Tibial artery (tissue), 4 donors: Measurements from ENCODE around the gene NFIB.
A peak's percentile ranks its signal among the peaks of the same experiment; 100 is the strongest.

ENCODE experiments used
- DNase-seq, 2 donors: peaks; one replicate each; pipeline ENCODE4 v3.0.0-alpha.2; 2019
- H3K27ac ChIP-seq, 2 donors: fragments of 200-600 bp; sonication (generic) in 1 of 2; 1 replicate in 1 of 2; 2 replicates in 1 of 2; pipeline ENCODE4 v1.5.1; 2018 to 2019; ENCODE audit warnings: mild to moderate bottlenecking in 1 of 2
- H3K27me3 ChIP-seq, 2 donors: fragments of 200-600 bp; sonication (generic) in 1 of 2; one replicate each; pipeline versions ENCODE4 v1.5.1 to v1.6.0; 2016 to 2019
- H3K36me3 ChIP-seq, 3 donors: fragments of 200-600 bp; sonication (generic) in 2 of 3; one replicate each; pipeline ENCODE4 v1.5.1; 2016 to 2019; ENCODE audit warnings: mild to moderate bottlenecking in 2 of 3
- H3K4me1 ChIP-seq, 4 donors: fragments of 200-600 bp; sonication (generic) in 2 of 4; 1 replicate in 3 of 4; 2 replicates in 1 of 4; pipeline ENCODE4 v1.5.1; 2016 to 2019
- H3K4me3 ChIP-seq, 2 donors: fragments of 200-600 bp; sonication (generic) in 1 of 2; 1 replicate in 1 of 2; 2 replicates in 1 of 2; pipeline ENCODE4 v1.5.1; 2018 to 2019; ENCODE audit warnings: mild to moderate bottlenecking in 2 of 2
- H3K9me3 ChIP-seq, 3 donors: fragments of 200-600 bp; sonication (generic) in 1 of 3; one replicate each; pipeline ENCODE4 v1.5.1; 2016 to 2019
- CTCF ChIP-seq, 2 experiments: fragments of 200-600 bp in 1 of 2; fragments of 450-650 bp in 1 of 2; IDR thresholded peaks; one replicate each; pipeline ENCODE4 v1.5.1; 2017 to 2019; ENCODE audit warnings: antibody characterized with exemption in 2 of 2, mild to moderate bottlenecking in 1 of 2, moderate library complexity in 1 of 2
- intact Hi-C: fragments of 100-400 bp; cut with DNase I; formaldehyde crosslinking; loops from one replicate; pipeline ENCODE4 v1.15.0; 2023; ENCODE audit warnings: low total_unique reads

Gene NFIB

GRCh38 chr9:14350349-14350728, 36.4 kb upstream of the NFIB start:
- intact Hi-C loops, result loop anchor here (5.0 kb wide), 2 partner anchors 38 to 918 kb away; partner anchors contain the start of gene NFIB
- no peak for DNase-seq
- Histone ChIP-seq H3K36me3 (no peaks in the 10 kb centered on the region), H3K4me3 (peak overlapping the region; percentile 60 to 69), H3K27ac (peak overlapping the region; percentile 92 to 94), H3K4me1 (peaks cover 0 to 54% (median 36%) of the 10 kb centered on the region in 4 donors), H3K9me3 (no peaks in the 10 kb centered on the region), H3K27me3 (no peaks in the 10 kb centered on the region)
- TF ChIP-seq CTCF (IDR thresholded peaks at IDR 0.05), result no peak

GRCh38 chr9:14349447-14350348, 35.8 kb upstream of the NFIB start:
- no peak for DNase-seq
- Histone ChIP-seq H3K9me3 (no peaks in the 10 kb centered on the region), H3K36me3 (no peaks in the 10 kb centered on the region), H3K27me3 (no peaks in the 10 kb centered on the region), H3K4me3 (peak overlapping the region; percentile 60 to 69), H3K4me1 (peaks cover 0 to 53% (median 35%) of the 10 kb centered on the region in 4 donors), H3K27ac (peak overlapping the region; percentile 92 to 94)
- TF ChIP-seq CTCF (IDR thresholded peaks at IDR 0.05), result no peak
- intact Hi-C loops, result loop anchor here (5.0 to 10.0 kb wide), 3 partner anchors 37 to 917 kb away; partner anchors contain the start of gene NFIB

GRCh38 chr9:14349146-14349446, 35.2 kb upstream of the NFIB start:
- no peak for DNase-seq
- Histone ChIP-seq H3K9me3 (no peaks in the 10 kb centered on the region), H3K27ac (peak overlapping the region; percentile 92 to 94), H3K27me3 (no peaks in the 10 kb centered on the region), H3K4me1 (peaks cover 0 to 52% (median 35%) of the 10 kb centered on the region in 4 donors), H3K4me3 (peak overlapping the region; percentile 60 to 69), H3K36me3 (no peaks in the 10 kb centered on the region)
- no peak for TF ChIP-seq CTCF (IDR thresholded peaks at IDR 0.05)
- intact Hi-C loops, result loop anchor here (10.0 kb wide), 1 partner anchor 784 kb away; no protein-coding TSS in a partner anchor

GRCh38 chr9:14348373-14349145, 34.6 kb upstream of the NFIB start:
- Histone ChIP-seq H3K4me1 (peaks cover 0 to 52% (median 37%) of the 10 kb centered on the region in 4 donors), H3K9me3 (no peaks in the 10 kb centered on the region), H3K27ac (peak overlapping the region; percentile 92 to 94), H3K27me3 (no peaks in the 10 kb centered on the region), H3K4me3 (peak overlapping the region; percentile 60 to 69), H3K36me3 (no peaks in the 10 kb centered on the region)
- intact Hi-C loops, result loop anchor here (10.0 kb wide), 1 partner anchor 784 kb away; no protein-coding TSS in a partner anchor
- peak in 1 of 2 donors; percentile 71 for DNase-seq
- TF ChIP-seq CTCF (IDR thresholded peaks at IDR 0.05), result no peak

- Histone ChIP-seq H3K4me1 (peaks cover 0 to 54% (median 39%) of the 10 kb centered on the region in 4 donors), H3K4me3 (peak overlapping the region; percentile 60 to 69), H3K27me3 (no peaks in the 10 kb centered on the region), H3K36me3 (no peaks in the 10 kb centered on the region), H3K27ac (peak overlapping the region; percentile 92 to 94), H3K9me3 (no peaks in the 10 kb centered on the region)
- TF ChIP-seq CTCF (IDR thresholded peaks at IDR 0.05), result no peak
- intact Hi-C loops, result loop anchor here (10.0 kb wide), 1 partner anchor 783 kb away; no protein-coding TSS in a partner anchor
- no peak for DNase-seq
Measured at GRCh38 chr9:14348123-14348372, 34.1 kb upstream of the NFIB start.
